ENCODE data around the gene CDH5.
"Not testable (repeated sequence)": the region's sequence is repeated elsewhere in the genome, so short reads cannot be mapped to it uniquely, and the experiment has no call there.

Gene CDH5, protein sequence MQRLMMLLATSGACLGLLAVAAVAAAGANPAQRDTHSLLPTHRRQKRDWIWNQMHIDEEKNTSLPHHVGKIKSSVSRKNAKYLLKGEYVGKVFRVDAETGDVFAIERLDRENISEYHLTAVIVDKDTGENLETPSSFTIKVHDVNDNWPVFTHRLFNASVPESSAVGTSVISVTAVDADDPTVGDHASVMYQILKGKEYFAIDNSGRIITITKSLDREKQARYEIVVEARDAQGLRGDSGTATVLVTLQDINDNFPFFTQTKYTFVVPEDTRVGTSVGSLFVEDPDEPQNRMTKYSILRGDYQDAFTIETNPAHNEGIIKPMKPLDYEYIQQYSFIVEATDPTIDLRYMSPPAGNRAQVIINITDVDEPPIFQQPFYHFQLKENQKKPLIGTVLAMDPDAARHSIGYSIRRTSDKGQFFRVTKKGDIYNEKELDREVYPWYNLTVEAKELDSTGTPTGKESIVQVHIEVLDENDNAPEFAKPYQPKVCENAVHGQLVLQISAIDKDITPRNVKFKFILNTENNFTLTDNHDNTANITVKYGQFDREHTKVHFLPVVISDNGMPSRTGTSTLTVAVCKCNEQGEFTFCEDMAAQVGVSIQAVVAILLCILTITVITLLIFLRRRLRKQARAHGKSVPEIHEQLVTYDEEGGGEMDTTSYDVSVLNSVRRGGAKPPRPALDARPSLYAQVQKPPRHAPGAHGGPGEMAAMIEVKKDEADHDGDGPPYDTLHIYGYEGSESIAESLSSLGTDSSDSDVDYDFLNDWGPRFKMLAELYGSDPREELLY

DNA sequence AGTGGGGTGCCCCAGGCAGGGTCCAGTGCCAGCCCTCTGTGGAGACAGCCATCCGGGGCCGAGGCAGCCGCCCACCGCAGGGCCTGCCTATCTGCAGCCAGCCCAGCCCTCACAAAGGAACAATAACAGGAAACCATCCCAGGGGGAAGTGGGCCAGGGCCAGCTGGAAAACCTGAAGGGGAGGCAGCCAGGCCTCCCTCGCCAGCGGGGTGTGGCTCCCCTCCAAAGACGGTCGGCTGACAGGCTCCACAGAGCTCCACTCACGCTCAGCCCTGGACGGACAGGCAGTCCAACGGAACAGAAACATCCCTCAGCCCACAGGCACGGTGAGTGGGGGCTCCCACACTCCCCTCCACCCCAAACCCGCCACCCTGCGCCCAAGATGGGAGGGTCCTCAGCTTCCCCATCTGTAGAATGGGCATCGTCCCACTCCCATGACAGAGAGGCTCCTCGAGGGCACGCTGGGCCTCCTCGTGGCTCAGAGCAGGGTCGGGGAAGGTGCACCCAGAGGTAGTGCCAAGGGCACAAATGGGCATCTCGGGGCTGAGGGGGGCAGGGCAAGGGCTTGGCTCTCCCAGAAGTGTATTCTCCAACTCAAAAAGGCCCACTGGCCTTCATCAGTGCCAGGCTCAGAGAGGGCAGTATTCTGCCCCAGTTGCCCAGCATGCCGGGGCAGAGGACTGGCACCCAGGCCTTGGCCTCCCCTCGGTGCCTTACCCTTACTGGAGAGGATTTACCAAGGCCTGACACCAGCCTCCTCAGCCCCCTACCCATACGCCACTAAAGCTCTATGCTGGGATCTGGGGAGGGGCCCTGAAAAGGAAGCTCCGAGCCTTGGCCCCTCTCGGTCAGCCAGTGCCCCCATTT, at the start of gene CDH5:
CDH5 (plus strand) TSS at position 259 of the 867 bp plus-strand sequence. CDS start 12,647 bp downstream, outside the sequence.
- DNase-seq = no peak

DNA sequence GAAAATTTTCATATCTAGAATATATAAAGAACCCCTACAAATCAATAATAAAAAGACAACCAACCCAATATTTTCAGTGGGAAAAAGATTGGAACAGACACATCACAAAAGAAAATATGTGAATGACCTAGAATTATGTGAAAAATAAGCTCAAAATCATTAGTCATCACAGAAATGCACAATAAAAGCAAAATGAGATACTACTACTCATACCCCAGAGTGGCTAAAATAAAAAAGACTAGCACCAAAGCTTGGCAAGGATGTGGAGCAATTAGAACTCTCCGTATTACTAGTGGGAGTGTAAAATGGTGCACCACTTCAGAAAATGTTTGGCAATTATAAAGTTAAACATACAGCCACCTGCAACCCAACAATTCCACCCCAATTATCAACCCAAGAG, 48.0 kb upstream of the CDH5 start:
- no peak for DNase-seq

- DNase-seq = no peak
Observed at GRCh38 chr16:66320774-66321173, 45.7 kb upstream of the CDH5 start.

- DNase-seq = no peak
Observed at GRCh38 chr16:66322174-66322573, 44.3 kb upstream of the CDH5 start.

GRCh38 chr16:66324815-66325515, 41.5 kb upstream of the CDH5 start:
- DNase-seq = peak; percentile 44

GRCh38 chr16:66325717-66326376, 40.6 kb upstream of the CDH5 start:
- no peak for DNase-seq

DNA sequence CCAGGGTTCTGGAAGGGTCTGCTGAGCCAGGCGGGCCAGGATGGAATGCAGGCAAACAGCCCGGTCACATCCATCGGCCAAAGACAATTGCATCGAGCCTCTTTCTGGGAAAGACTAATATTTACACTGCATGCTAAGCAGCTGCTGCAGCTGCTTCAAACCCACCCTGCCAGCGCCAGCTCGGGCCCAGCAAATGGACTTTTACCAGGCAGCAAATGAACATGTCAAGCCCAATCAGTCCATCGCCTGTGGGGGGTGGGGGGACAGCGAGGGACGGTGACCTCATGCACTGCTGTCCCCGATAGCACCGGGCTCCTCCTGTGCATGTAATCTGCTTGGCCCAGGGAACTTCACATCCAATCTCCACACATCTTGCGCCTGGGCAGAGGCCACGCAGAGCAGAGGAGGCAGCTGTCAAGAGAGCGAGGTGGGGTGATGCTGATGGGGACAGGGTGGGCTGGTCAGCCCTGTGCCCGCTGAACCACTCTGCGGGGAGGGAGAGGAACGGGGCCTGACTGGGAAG, 39.4 kb upstream of the CDH5 start:
- peak; percentile 87 for DNase-seq

DNA sequence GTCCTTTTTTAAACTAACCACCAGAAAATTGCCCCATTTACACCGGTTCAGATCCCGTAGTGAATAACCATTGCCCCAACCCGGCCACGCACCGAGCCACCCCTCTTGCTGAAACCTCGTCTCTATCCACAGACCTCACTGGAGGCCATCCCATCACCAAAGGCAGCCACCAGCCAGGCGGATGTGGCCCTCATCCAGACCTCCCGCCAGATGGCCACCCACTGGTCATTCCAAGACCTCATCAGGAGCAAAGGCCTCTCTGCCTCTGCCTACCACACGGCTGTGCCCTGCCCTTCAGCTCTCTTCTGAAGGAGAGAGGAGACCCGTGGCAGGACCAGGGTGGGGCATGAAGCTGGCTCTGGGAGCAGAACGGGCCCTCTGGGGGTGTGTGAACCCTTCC, 38.2 kb upstream of the CDH5 start:
- no peak for DNase-seq

- not testable (repeated sequence) for DNase-seq
Observed at GRCh38 chr16:66331464-66331863, 35.0 kb upstream of the CDH5 start.

GRCh38 chr16:66332634-66333610, 33.6 kb upstream of the CDH5 start:
- DNase-seq = no peak

GRCh38 chr16:66334853-66335574, 31.5 kb upstream of the CDH5 start:
- peak; percentile 75 for DNase-seq

- peak; percentile 94 for DNase-seq
Observed at GRCh38 chr16:66335704-66336329, 30.7 kb upstream of the CDH5 start.

GRCh38 chr16:66337463-66338188, 28.9 kb upstream of the CDH5 start:
- no peak for DNase-seq

- DNase-seq = no peak
Observed at GRCh38 chr16:66342294-66342900, 24.1 kb upstream of the CDH5 start.

GRCh38 chr16:66344533-66345145, 21.9 kb upstream of the CDH5 start:
- DNase-seq = peak; percentile 37

DNA sequence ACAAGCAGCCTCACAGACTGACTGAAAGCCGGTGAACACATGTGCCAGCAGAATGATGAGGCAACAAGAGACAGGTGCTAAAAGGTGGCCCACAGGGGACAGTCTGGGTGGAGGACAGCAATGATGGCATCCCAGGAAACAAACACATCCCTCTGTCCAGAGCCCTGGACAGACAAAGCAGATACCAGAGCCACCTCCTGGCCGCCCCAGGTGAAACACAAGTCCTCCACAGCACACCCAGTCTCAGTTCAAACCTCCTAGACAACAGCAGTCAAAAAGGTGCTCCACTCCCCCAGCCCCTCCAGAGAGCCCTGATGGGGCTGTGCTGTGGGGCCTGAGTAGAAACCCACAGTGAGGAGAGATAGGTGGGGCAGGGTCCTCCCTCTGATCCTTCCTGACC, 20.3 kb upstream of the CDH5 start:
- no peak for DNase-seq

GRCh38 chr16:66352304-66352703, 14.2 kb upstream of the CDH5 start:
- DNase-seq = no peak

- DNase-seq = no peak
Observed at GRCh38 chr16:66353055-66353454, 13.4 kb upstream of the CDH5 start.

Measured in NCI-H345 (cell line).